Measurements from ENCODE around the gene LRRC72.

DNA sequence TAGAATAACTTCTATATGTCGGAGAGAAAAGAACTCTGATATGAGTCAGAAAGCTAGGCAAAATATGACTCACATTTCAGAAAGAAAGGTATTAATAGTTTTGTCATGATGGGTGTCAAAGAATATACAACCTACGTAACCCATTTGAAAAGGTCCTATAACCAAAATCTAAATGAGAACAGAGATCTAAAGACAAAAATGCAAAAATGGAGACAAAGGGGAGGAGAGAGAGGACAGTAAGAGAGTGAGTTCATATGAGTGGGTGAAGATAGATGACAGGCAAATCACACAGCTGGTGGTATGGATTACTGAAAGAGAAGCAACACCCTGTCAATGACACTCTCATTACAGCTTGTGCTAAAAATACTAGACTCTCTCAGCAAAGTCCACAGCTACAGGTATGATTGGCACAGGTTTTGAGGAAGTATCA, 93.4 kb downstream of the LRRC72 start:
- TF ChIP-seq, protein P1, sequence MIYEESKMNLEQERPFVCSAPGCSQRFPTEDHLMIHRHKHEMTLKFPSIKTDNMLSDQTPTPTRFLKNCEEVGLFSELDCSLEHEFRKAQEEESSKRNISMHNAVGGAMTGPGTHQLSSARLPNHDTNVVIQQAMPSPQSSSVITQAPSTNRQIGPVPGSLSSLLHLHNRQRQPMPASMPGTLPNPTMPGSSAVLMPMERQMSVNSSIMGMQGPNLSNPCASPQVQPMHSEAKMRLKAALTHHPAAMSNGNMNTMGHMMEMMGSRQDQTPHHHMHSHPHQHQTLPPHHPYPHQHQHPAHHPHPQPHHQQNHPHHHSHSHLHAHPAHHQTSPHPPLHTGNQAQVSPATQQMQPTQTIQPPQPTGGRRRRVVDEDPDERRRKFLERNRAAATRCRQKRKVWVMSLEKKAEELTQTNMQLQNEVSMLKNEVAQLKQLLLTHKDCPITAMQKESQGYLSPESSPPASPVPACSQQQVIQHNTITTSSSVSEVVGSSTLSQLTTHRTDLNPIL (CRISPR knock-in tag; IDR thresholded peaks at IDR 0.05; ENCODE audit: low read depth), result no peak
- TF ChIP-seq CSDC2 (CRISPR knock-in tag; IDR thresholded peaks at IDR 0.05) (no peak), BACH2 (CRISPR knock-in tag; IDR thresholded peaks at IDR 0.05; ENCODE audit: borderline replicate concordance) (no peak), ARNTL (CRISPR knock-in tag; IDR thresholded peaks at IDR 0.05; ENCODE audit: borderline replicate concordance, low read depth) (no peak), ZFP3 (CRISPR knock-in tag; IDR thresholded peaks at IDR 0.05) (no peak), GLIS3 (CRISPR knock-in tag; IDR thresholded peaks at IDR 0.05) (no peak), PATZ1 (CRISPR knock-in tag; IDR thresholded peaks at IDR 0.05; ENCODE audit: borderline replicate concordance) (no peak), ZNF70 (CRISPR knock-in tag; IDR thresholded peaks at IDR 0.05) (no peak), ISL1 (CRISPR knock-in tag; IDR thresholded peaks at IDR 0.05) (no peak), ZFP30 (CRISPR knock-in tag; IDR thresholded peaks at IDR 0.05) (no peak), SNAI2 (CRISPR knock-in tag; IDR thresholded peaks at IDR 0.05) (no peak), RARB (CRISPR knock-in tag; IDR thresholded peaks at IDR 0.05) (no peak), PPARA (CRISPR knock-in tag; IDR thresholded peaks at IDR 0.05; ENCODE audit: borderline replicate concordance) (no peak), ZC3H10 (CRISPR knock-in tag; IDR thresholded peaks at IDR 0.05) (no peak)
